ENCODE data around the gene COPS3. TPM values are rescaled to one million over a fixed set of nuclear protein-coding genes. Genes with fewer than 3 reads are reported as not detected.
"Not testable (repeated sequence)": the region's sequence is repeated elsewhere in the genome, so short reads cannot be mapped to it uniquely, and the experiment has no call there.

COPS3 gene
- total RNA-seq, 4 donors from 2014 or later, result 50.8 to 68.0 (median 59.6) TPM

DNA sequence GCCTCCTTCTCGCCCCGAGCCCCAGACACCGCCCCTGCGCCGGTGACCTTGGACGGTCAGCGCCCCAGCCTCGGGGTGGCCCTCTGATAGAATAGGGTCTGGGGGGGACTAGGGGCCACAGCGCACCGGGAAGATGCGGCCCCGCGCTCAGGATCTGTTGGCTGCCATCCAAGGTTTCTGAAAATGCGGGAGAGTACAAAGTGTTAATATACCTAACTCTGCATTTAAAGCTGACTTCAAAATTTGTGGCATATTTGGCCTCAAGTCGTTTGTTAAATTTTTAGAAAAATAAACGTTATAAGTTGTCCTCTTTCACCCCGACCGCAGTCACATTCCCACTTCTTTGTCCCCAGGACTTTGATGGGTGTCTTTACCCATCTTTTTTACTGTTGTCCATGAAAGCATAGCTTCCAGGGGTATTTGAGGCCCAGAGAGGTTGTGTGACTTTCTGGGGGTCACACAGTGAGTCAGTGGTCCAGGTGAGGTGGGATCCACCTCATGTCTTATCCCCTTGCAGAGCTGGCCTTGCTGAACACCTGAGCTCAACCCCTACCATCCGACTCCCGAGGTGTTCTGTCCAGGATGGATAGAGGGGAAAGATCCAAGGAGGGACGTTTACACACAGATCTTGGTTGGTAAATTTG, 22.9 kb upstream of the COPS3 start:
- 18 to 26% methylated on average over 14 to 21 of the region's 21 CpGs for WGBS, 2 donors
- intact Hi-C loops (cut with DNase I; ENCODE audit: low total_unique reads), result no loop called here
- DNase-seq (ENCODE audit: low spot score in 2 of 2), result no peak
- H3K4me3 ChIP-seq (ENCODE audit: low read depth, poor library complexity, severe bottlenecking), result peak overlapping the region; percentile 22
- TF ChIP-seq, protein P1, sequence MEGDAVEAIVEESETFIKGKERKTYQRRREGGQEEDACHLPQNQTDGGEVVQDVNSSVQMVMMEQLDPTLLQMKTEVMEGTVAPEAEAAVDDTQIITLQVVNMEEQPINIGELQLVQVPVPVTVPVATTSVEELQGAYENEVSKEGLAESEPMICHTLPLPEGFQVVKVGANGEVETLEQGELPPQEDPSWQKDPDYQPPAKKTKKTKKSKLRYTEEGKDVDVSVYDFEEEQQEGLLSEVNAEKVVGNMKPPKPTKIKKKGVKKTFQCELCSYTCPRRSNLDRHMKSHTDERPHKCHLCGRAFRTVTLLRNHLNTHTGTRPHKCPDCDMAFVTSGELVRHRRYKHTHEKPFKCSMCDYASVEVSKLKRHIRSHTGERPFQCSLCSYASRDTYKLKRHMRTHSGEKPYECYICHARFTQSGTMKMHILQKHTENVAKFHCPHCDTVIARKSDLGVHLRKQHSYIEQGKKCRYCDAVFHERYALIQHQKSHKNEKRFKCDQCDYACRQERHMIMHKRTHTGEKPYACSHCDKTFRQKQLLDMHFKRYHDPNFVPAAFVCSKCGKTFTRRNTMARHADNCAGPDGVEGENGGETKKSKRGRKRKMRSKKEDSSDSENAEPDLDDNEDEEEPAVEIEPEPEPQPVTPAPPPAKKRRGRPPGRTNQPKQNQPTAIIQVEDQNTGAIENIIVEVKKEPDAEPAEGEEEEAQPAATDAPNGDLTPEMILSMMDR (IDR thresholded peaks at IDR 0.05), result no peak
- no peak for TF ChIP-seq POLR2A (IDR thresholded peaks at IDR 0.05)

DNA sequence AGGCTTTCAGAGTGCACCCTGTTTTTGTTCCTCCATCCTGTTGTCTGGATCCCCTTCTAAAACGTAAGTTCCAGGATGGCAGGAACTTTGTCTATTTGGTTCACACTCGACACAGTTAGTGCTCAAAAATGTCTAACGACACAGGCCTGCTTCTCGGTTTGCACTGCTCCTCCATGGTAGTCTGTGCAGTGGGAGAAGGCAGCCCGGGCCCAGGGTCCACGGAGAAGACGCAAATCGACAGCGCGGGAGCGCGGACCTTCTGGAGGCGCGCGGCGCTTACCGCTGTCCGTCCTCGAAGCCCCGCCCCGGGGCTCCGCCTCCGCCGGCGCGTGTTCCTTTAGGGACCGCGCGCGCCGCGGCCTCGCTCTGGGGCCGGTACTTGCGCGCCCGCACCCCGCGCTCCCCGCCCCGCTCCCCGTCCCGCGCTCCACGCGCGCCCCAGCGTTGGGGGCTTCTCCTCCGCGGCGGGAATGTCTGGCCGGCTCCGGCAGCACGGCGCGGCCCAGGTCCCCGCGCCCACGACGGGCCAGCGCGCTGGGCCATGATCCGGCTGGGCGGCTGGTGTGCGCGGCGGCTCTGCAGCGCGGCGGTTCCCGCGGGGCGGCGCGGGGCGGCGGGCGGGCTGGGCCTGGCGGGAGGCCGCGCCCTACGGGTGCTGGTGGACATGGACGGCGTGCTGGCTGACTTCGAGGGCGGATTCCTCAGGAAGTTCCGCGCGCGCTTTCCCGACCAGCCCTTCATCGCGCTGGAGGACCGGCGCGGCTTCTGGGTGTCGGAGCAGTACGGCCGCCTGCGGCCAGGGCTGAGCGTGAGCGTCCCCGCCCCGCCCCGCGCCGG, 22.2 kb upstream of the COPS3 start, which contains the start of gene NT5M:
Gene NT5M, plus strand, starts transcription at position 364 of the 837 bp plus-strand sequence. Its CDS starts 178 bp downstream, at position 542.
- TF ChIP-seq, protein P1 (IDR thresholded peaks at IDR 0.05), result no peak
- no peak for TF ChIP-seq POLR2A (IDR thresholded peaks at IDR 0.05)
- DNase-seq (ENCODE audit: low spot score in 2 of 2), result peak; percentile 43 to 94
- 1% methylated on average over 12 to 72 of the region's 107 CpGs for WGBS, 2 donors
- intact Hi-C loops (cut with DNase I; ENCODE audit: low total_unique reads), result no loop called here
- peak within 1 kb of the TSS; percentile 22 for H3K4me3 ChIP-seq (ENCODE audit: low read depth, poor library complexity, severe bottlenecking)

DNA sequence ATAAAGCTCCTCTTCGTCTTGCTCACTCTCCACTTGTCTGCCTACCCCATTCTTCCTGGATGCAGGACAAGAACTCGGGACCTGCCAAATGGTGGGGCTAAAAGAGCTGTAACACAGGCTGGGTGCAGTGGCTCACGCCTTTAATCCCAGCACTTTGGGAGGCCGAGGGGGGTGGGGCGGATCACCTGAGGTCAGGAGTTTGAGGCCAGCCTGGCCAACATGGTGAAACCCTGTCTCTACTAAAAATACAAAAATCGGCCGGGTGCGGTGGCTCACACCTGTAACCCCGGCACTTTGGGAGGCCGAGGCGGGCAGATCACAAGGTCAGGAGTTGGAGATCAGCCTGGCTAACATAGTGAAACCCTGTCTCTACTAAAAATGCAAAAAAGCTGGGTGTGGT, 20.6 kb upstream of the COPS3 start:
- DNase-seq (ENCODE audit: low spot score in 2 of 2); intact Hi-C loops (cut with DNase I; ENCODE audit: low total_unique reads); H3K4me3 ChIP-seq (ENCODE audit: low read depth, poor library complexity, severe bottlenecking): not testable (repeated sequence)
- WGBS, 2 donors, result 95 to 96% methylated on average over 11 of the region's 11 CpGs

DNA sequence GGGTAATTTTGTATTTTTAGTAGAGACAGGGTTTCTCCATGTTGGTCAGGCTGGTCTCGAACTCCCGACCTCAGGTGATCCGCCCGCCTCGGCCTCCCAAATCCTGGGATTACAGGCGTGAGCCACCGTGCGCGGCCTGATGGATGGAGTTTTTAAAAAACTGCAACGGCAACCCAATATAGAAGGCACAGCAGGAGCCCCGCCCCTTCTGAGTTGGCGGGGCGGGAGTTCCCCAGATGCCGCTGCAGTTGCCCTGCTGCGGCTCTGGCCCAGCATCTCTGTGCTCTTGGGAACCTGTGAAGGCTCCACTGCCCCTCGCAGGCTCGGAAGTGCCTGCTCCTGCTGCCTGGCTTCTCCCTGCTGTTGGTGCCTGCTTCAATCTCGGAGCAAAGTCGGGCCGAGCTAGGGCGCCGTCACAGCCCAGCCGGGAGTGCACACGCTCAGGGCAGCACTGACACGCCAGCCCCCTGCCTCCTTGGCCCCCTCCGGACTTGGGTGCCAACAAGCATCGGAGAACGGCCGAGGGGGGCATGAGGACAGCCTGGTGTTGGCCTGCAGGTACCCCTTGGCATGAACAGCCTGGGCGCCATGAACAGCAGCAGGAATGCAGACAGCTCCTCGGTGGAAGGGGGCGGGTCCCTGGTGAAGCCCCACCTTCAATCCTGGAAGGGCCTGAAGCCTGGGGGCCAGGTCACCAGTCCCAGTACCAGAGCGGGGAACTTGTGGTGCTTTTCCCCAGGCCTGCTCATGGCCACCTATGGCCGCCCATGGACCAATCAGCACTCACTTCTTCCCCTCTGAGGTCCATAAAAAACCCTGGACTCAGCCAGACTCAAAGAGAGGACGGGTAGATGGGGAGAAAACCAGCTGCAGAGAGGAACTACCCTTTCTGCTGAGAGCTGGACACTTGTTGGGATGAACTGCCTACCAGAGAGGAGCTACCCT, 19.9 kb upstream of the COPS3 start:
- intact Hi-C loops (cut with DNase I; ENCODE audit: low total_unique reads), result no loop called here
- 15 to 18% methylated on average over 20 to 29 of the region's 35 CpGs for WGBS, 2 donors
- DNase-seq (ENCODE audit: low spot score in 2 of 2), result peak in 1 of 2 donors; percentile 18
- no peak overlapping the region for H3K4me3 ChIP-seq (ENCODE audit: low read depth, poor library complexity, severe bottlenecking)
- TF ChIP-seq, protein P1 (IDR thresholded peaks at IDR 0.05), result no peak
- no peak for TF ChIP-seq POLR2A (IDR thresholded peaks at IDR 0.05)

DNA sequence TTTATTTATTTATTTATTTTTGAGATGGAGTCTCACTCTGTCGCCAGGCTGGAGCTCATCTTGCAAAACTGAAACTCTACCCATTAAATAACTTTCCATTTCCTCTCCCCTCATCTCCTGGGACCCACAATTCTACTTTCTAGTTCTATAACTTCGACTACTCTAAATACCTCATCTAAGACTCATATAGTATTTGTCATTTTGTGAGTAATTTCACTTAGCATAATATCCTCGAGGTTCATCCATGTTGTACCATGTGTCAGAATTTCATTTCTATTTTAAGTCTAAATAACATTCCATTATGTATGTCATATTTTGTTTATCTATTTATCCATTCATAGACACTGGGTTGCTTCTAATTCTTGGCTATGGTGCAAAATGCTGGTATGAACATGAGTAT, 17.1 kb upstream of the COPS3 start:
- intact Hi-C loops (cut with DNase I; ENCODE audit: low total_unique reads), result no loop called here
- TF ChIP-seq, protein P1 (IDR thresholded peaks at IDR 0.05), result no peak
- TF ChIP-seq POLR2A (IDR thresholded peaks at IDR 0.05), result no peak
- 32 to 51% methylated on average over 3 of the region's 3 CpGs for WGBS, 2 donors
- no peak overlapping the region for H3K4me3 ChIP-seq (ENCODE audit: low read depth, poor library complexity, severe bottlenecking)
- no peak for DNase-seq (ENCODE audit: low spot score in 2 of 2)
